Transverse colon (tissue), 4 donors: ENCODE results near the gene DBNDD1. TPM values are rescaled to one million over a fixed set of nuclear protein-coding genes. Genes with fewer than 3 reads are reported as not detected.

Experiments
- DNase-seq: peaks from one replicate; pipeline ENCODE4 v3.0.0-alpha.2; 2019
- H3K27ac ChIP-seq, 4 donors: fragments of 200-600 bp; sonication (generic); 2 replicates each; pipeline ENCODE4 v1.5.1; 2016 to 2018; ENCODE audit warnings: inconsistent platforms in 4 of 4
- H3K27me3 ChIP-seq: fragments of 200-600 bp; sonication (generic); 2 replicates; pipeline ENCODE4 v1.5.1; 2017; ENCODE audit warnings: inconsistent platforms
- H3K36me3 ChIP-seq, 4 donors: fragments of 200-600 bp; sonication (generic); 2 replicates each; pipeline ENCODE4 v1.5.1; 2017 to 2019; ENCODE audit warnings: inconsistent platforms in 4 of 4
- H3K4me1 ChIP-seq, 4 donors: fragments of 200-600 bp; sonication (generic); 2 replicates each; pipeline ENCODE4 v1.5.1; 2017 to 2020; ENCODE audit warnings: inconsistent platforms in 4 of 4
- H3K4me3 ChIP-seq, 4 donors: fragments of 200-600 bp; sonication (generic); 1 replicate in 1 of 4; 2 replicates in 3 of 4; pipeline versions ENCODE4 v1.5.1 to v1.6.1; 2017 to 2019; ENCODE audit warnings: inconsistent platforms in 4 of 4
- H3K9me3 ChIP-seq, 2 donors: fragments of 200-600 bp; sonication (generic); 2 replicates each; pipeline ENCODE4 v1.5.1; 2017 to 2019; ENCODE audit warnings: inconsistent platforms in 2 of 2
- EP300 ChIP-seq: sonication (generic); formaldehyde crosslinking; IDR thresholded peaks from one replicate; pipeline ENCODE4 v1.6.1; 2017; ENCODE audit warnings: antibody characterized with exemption, low read depth
- POLR2A ChIP-seq: fragments of 450-650 bp; IDR thresholded peaks from one replicate; pipeline ENCODE4 v1.6.1; 2016; ENCODE audit warnings: antibody characterized with exemption, mild to moderate bottlenecking, moderate library complexity
- POLR2AphosphoS5 ChIP-seq, 3 donors: sonication (generic); formaldehyde crosslinking; IDR thresholded peaks; one replicate each; pipeline ENCODE4 v1.6.1; 2016; ENCODE audit warnings: antibody characterized with exemption in 3 of 3
- WGBS, 2 donors: methylation state at CpG; one replicate each; pipeline ENCODE4 v1.1.5; 2018; ENCODE audit warnings: low coverage in 1 of 2; 5-methylcytosine and 5-hydroxymethylcytosine counted together
- in situ Hi-C, 4 donors: fragments of 200-750 bp; cut with MboI; loops; one replicate each; pipeline versions ENCODE4 v1.15.0 to v1.15.1; 2017; ENCODE audit warnings: low sequenced_read_pairs in 3 of 4, low pct_ligation_motif_present in 1 of 4, low pct_unique_long_range_greater_than_20kb in 1 of 4
- intact Hi-C: fragments of 100-400 bp; cut with DNase I; formaldehyde crosslinking; loops from one replicate; pipeline ENCODE4 v1.15.1; 2023; ENCODE audit warnings: low total_unique reads
- total RNA-seq, 4 donors: library from RNA; depleted of rRNA; stranded (reverse); fragments of >200 nt; gene quantifications; one replicate each; pipeline ENCODE4 v1.1.0, GENCODE V29; 2016
- TF ChIP-seq, protein P1 (sequence below), 5 experiments: fragments of 200-600 bp in 3 of 5; fragments of 450-650 bp in 2 of 5; sonication (generic) in 3 of 5; IDR thresholded peaks; 1 replicate in 2 of 5; 2 replicates in 3 of 5; pipeline ENCODE4 v1.5.1; 2016 to 2017; ENCODE audit warnings: antibody characterized with exemption in 5 of 5, inconsistent platforms in 3 of 5, mild to moderate bottlenecking in 2 of 5, moderate library complexity in 1 of 5

Gene DBNDD1
- total RNA-seq, 4 donors from 2014 or later = 6.8 to 33.7 (median 14.2) TPM

DNA sequence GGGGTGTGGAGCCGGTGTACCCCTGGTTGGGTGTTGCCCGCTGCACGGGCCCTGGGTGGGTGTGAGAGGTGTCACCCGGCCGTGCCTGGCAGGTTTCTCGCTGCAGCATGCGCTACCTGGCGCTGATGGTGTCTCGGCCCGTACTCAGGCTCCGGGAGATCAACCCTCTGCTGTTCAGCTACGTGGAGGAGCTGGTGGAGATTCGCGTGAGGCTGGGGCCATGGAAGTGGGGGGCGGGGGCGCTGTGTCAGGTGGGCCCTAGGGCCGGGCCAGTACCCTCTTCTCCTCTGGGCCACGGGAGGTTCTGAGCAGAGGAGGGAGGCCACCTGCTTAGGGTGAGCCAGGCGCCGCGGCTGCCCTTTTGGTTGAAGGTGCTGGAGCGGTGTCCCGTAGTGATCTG, 57.3 kb downstream of the DBNDD1 start:
- TF ChIP-seq EP300 (no peak), POLR2A (no peak), POLR2AphosphoS5 (IDR thresholded peaks at IDR 0.05) (no peak)
- no peak for DNase-seq
- Histone ChIP-seq H3K4me3 (no peak overlapping the region), H3K36me3 (peaks cover 0 to 5% (median 2%) of the 10 kb centered on the region in 4 donors), H3K4me1 (no peaks in the 10 kb centered on the region), H3K27ac (no peak overlapping the region), H3K9me3 (no peaks in the 10 kb centered on the region), H3K27me3 (no peaks in the 10 kb centered on the region)
- intact Hi-C loops = no loop called here
- in situ Hi-C loops = no loop called here
- WGBS, 2 donors = 96% methylated on average over 22 of the region's 23 CpGs; no CpG with 5 or more reads in 1 of the 2 donors

DNA sequence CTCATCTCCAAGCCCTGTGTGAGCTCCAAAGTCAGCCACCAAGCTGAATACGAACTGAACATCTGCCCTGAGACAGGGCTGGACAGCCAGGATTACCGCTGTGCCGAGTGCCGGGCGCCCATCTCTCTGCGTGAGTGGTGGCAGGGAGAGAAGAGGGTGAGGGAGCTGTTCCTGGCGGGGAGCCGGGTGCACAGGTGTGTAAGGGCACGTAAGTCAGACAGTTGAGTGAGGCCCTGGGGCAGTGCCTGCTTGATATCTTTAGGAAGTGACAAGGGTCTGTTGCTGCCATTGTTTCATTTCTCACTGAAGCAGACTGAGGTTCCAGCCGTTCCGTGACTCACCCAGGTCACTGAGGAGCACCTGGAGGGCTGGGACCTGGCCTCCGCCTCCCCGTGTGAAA, 58.3 kb downstream of the DBNDD1 start:
- Histone ChIP-seq H3K4me3 (no peak overlapping the region), H3K27me3 (no peaks in the 10 kb centered on the region), H3K9me3 (no peaks in the 10 kb centered on the region), H3K27ac (no peak overlapping the region), H3K4me1 (no peaks in the 10 kb centered on the region), H3K36me3 (peaks cover 0 to 5% (median 2%) of the 10 kb centered on the region in 4 donors)
- TF ChIP-seq EP300 = no peak
- no peak for TF ChIP-seq POLR2A
- no peak for TF ChIP-seq POLR2AphosphoS5 (IDR thresholded peaks at IDR 0.05)
- TF ChIP-seq, protein P1, sequence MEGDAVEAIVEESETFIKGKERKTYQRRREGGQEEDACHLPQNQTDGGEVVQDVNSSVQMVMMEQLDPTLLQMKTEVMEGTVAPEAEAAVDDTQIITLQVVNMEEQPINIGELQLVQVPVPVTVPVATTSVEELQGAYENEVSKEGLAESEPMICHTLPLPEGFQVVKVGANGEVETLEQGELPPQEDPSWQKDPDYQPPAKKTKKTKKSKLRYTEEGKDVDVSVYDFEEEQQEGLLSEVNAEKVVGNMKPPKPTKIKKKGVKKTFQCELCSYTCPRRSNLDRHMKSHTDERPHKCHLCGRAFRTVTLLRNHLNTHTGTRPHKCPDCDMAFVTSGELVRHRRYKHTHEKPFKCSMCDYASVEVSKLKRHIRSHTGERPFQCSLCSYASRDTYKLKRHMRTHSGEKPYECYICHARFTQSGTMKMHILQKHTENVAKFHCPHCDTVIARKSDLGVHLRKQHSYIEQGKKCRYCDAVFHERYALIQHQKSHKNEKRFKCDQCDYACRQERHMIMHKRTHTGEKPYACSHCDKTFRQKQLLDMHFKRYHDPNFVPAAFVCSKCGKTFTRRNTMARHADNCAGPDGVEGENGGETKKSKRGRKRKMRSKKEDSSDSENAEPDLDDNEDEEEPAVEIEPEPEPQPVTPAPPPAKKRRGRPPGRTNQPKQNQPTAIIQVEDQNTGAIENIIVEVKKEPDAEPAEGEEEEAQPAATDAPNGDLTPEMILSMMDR (IDR thresholded peaks at IDR 0.05) = no peak
- in situ Hi-C loops (no loop called here), intact Hi-C loops (no loop called here)
- DNase-seq = no peak
- 87 to 93% methylated on average over 3 to 13 of the region's 13 CpGs for WGBS, 2 donors

DNA sequence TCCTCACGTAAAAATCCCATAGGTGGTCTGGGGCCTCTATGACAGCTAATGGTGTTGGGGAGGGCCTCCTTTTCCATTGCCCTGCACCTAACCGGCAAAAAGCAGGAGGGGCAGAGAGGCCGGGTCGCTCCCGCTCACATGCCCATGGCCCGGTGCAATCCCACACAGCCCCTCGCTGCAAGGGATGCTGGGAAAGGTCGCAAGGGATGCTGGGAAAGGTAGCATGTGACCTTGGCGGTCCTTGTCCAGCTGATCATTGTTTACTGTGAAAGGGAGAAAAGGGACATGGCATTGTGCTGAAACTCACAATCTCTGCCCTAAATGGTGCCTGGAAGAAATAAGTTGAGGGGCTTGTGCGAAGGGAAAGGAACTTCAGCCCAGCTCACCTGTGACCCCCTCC, 60.7 kb downstream of the DBNDD1 start:
- DNase-seq = no peak
- Histone ChIP-seq H3K36me3 (peaks cover 0 to 5% (median 2%) of the 10 kb centered on the region in 4 donors), H3K4me1 (no peaks in the 10 kb centered on the region), H3K4me3 (no peak overlapping the region), H3K27me3 (no peaks in the 10 kb centered on the region), H3K9me3 (no peaks in the 10 kb centered on the region), H3K27ac (no peak overlapping the region)
- TF ChIP-seq POLR2AphosphoS5 (IDR thresholded peaks at IDR 0.05) (no peak), POLR2A (no peak), EP300 (no peak)
- TF ChIP-seq, protein P1 (IDR thresholded peaks at IDR 0.05) = no peak
- in situ Hi-C loops = no loop called here
- intact Hi-C loops = no loop called here
- 66 to 96% methylated on average over 6 to 10 of the region's 10 CpGs for WGBS, 2 donors

DNA sequence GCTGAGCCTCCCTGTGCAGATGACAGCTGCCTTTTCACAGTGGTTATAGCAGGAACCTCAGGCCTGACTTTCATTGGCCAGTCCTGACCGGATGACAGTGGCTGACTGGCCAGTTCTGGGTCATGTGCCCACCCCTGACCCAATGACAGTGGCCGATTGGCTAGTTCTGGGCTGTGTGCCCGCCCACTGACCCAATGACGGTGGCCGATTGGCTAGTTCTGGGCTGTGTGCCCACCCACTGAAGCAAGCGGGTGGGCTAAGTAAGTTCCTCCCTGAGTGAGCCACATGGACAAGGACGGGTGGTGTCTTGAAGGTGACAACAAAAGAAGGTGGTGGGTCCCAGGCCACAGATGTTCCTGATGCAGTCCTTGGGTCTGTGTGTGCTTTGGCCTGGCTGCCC, 61.2 kb downstream of the DBNDD1 start:
- H3K27ac ChIP-seq = no peak overlapping the region
- H3K4me1 ChIP-seq = no peaks in the 10 kb centered on the region
- TF ChIP-seq POLR2A (no peak), POLR2AphosphoS5 (IDR thresholded peaks at IDR 0.05) (no peak), EP300 (no peak)
- TF ChIP-seq, protein P1 (IDR thresholded peaks at IDR 0.05) = no peak
- no peaks in the 10 kb centered on the region for H3K27me3 ChIP-seq
- intact Hi-C loops (no loop called here), in situ Hi-C loops (no loop called here)
- no peak overlapping the region for H3K4me3 ChIP-seq
- WGBS, 2 donors = 93% methylated on average over 7 of the region's 7 CpGs; no CpG with 5 or more reads in 1 of the 2 donors
- DNase-seq = no peak
- no peaks in the 10 kb centered on the region for H3K9me3 ChIP-seq
- H3K36me3 ChIP-seq = peaks cover 0 to 5% (median 2%) of the 10 kb centered on the region in 4 donors
